HL-60 (cell line): ENCODE measurements around the gene DDX27.

ENCODE experiments used
- DNase-seq, 2 experiments: peaks; one replicate each; pipeline ENCODE4 v3.0.0-alpha.2; 2010 to 2020; ENCODE audit warnings: low read depth in 1 of 2, low spot score in 1 of 2
- H3K27ac ChIP-seq: fragments of 250-450 bp; sonication (Bioruptor Pico); replicated peaks from 2 replicates; pipeline ENCODE4 v1.5.1; 2020; ENCODE audit warnings: mild to moderate bottlenecking, moderate library complexity
- H3K27me3 ChIP-seq: fragments of 250-450 bp; sonication (Bioruptor Pico); 2 replicates; pipeline ENCODE4 v1.5.1; 2021; ENCODE audit warnings: mild to moderate bottlenecking, moderate library complexity; ENCODE audit not compliant: insufficient read depth, poor library complexity, severe bottlenecking
- H3K4me3 ChIP-seq: replicated peaks from 2 replicates; pipeline ENCODE4 v1.5.1; 2011; ENCODE audit warnings: mild to moderate bottlenecking, control low read depth, low read length; ENCODE audit not compliant: insufficient read depth
- CTCF ChIP-seq: IDR thresholded peaks from one replicate; pipeline ENCODE4 v1.5.1; 2011; ENCODE audit warnings: low read length, control low read depth, inconsistent platforms; ENCODE audit not compliant: insufficient read depth
- GABPA ChIP-seq: IDR thresholded peaks from 2 replicates; pipeline ENCODE4 v1.6.1; 2012; ENCODE audit warnings: low read depth
- POLR2AphosphoS5 ChIP-seq: IDR thresholded peaks from 2 replicates; pipeline ENCODE4 v1.6.1; 2012; ENCODE audit warnings: low read depth
- REST ChIP-seq: IDR thresholded peaks from 2 replicates; pipeline ENCODE4 v1.6.1; 2012; ENCODE audit warnings: low read depth; ENCODE audit not compliant: insufficient replicate concordance
- SPI1 ChIP-seq: IDR thresholded peaks from 2 replicates; pipeline ENCODE4 v1.6.1; 2012; ENCODE audit warnings: low read depth, mild to moderate bottlenecking, borderline replicate concordance

Gene DDX27

GRCh38 chr20:49262444-49262843 is 43.2 kb downstream of the DDX27 start:
- no peak overlapping the region for H3K4me3 ChIP-seq

GRCh38 chr20:49267327-49267726 is 48.1 kb downstream of the DDX27 start:
- H3K27me3 ChIP-seq: no peaks in the 10 kb centered on the region
- no peak for DNase-seq
- H3K27ac ChIP-seq: no peak overlapping the region
- TF ChIP-seq GABPA (no peak), SPI1 (no peak), CTCF (no peak), REST (no peak), POLR2AphosphoS5 (no peak)
- H3K4me3 ChIP-seq: no peak overlapping the region

More at GRCh38 chr20:49262444-49262843, 43.2 kb downstream of the DDX27 start:
- no peak for TF ChIP-seq REST
- no peak for DNase-seq
- H3K27me3 ChIP-seq: no peaks in the 10 kb centered on the region
- no peak overlapping the region for H3K27ac ChIP-seq

- no peak for DNase-seq
Observed at GRCh38 chr20:49268600-49269365, 49.6 kb downstream of the DDX27 start.

GRCh38 chr20:49270177-49270576 is 51.0 kb downstream of the DDX27 start:
- Histone ChIP-seq H3K4me3 (no peak overlapping the region), H3K27me3 (no peaks in the 10 kb centered on the region), H3K27ac (no peak overlapping the region)
- DNase-seq: no peak
- TF ChIP-seq POLR2AphosphoS5: no peak
- TF ChIP-seq REST: no peak
- TF ChIP-seq SPI1: no peak
- no peak for TF ChIP-seq GABPA
- TF ChIP-seq CTCF: no peak

More at GRCh38 chr20:49268600-49269365, 49.6 kb downstream of the DDX27 start:
- no peak for TF ChIP-seq GABPA
- H3K27me3 ChIP-seq: no peaks in the 10 kb centered on the region
- no peak overlapping the region; the same call in 1 of the 2 replicates for H3K4me3 ChIP-seq
- H3K27ac ChIP-seq: no peak overlapping the region
